Measurements from ENCODE around the gene GLS.

DNA sequence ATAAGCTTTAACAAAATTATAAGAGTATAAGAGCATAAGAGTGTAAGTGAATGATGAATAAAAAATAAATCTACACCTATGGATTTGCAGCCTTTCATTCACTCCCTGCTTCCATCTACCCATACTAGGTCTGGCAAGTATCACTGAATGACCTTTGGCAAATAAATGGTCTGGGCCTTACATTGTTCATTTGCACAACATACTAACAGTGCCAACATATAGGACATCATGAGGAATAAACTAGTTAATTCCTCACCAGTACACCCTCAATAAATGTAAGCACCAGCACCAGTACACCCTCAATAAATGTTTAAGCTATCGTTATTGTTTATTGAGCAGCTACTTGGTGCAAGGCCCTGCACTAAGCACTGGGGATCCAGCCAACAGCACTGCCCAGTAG, 106.5 kb downstream of the GLS start:
- TF ChIP-seq, protein P1, sequence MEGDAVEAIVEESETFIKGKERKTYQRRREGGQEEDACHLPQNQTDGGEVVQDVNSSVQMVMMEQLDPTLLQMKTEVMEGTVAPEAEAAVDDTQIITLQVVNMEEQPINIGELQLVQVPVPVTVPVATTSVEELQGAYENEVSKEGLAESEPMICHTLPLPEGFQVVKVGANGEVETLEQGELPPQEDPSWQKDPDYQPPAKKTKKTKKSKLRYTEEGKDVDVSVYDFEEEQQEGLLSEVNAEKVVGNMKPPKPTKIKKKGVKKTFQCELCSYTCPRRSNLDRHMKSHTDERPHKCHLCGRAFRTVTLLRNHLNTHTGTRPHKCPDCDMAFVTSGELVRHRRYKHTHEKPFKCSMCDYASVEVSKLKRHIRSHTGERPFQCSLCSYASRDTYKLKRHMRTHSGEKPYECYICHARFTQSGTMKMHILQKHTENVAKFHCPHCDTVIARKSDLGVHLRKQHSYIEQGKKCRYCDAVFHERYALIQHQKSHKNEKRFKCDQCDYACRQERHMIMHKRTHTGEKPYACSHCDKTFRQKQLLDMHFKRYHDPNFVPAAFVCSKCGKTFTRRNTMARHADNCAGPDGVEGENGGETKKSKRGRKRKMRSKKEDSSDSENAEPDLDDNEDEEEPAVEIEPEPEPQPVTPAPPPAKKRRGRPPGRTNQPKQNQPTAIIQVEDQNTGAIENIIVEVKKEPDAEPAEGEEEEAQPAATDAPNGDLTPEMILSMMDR (IDR thresholded peaks at IDR 0.05) = no peak
- TF ChIP-seq EZH2 (IDR thresholded peaks at IDR 0.05; ENCODE audit: borderline replicate concordance, insufficient read depth, low read depth, low read length, poor library complexity, severe bottlenecking) = no peak
